K562 (cell line): ENCODE data around the gene NCOR2. TPM values are rescaled to one million over a fixed set of nuclear protein-coding genes. Genes with fewer than 3 reads are reported as not detected.
A peak's percentile ranks its signal among the peaks of the same experiment; 100 is the strongest.

Source experiments
- ATAC-seq: fragments of 200-7000 bp; cut with Tn5 transposase; 3 replicates; pipeline ENCODE4 v1.9.1; 2020; ENCODE audit warnings: moderate library complexity
- BruUV-seq: library from RNA; stranded (reverse); fragments of 400-500 nt; replicated peaks from 2 replicates; lab custom pipeline; 2021; lab: Mats Ljungman, UMichigan
- CTCF ChIA-PET: fragments of 300-600 bp; formaldehyde crosslinking; extraction: SDS; loops from one replicate; lab custom pipeline; 2021; ENCODE audit warnings: low intra/inter-chr PET ratio; lab: Yijun Ruan, JAX
- POLR2A ChIA-PET: fragments of 300-600, 350-650 bp; sonication (Branson Sonifier 250); formaldehyde crosslinking; extraction: SDS; loops from one replicate; lab custom pipeline; 2021; ENCODE audit warnings: antibody characterized with exemption, inconsistent platforms; lab: Yijun Ruan, JAX
- DNase-seq, 4 experiments: peaks; one replicate each; pipeline versions ENCODE4 v3.0.0 to v3.0.0-alpha.2; 2011 to 2018; ENCODE audit warnings: low spot score in 3 of 4, mixed read lengths in 3 of 4; ENCODE audit errors: extremely low read depth in 1 of 4
- FAIRE-seq: peaks from 2 replicates; lab custom pipeline; 2011; peaks lifted over from hg19 to GRCh38; lab: Jason Lieb, UNC
- H2AFZ ChIP-seq: 2 replicates; pipeline ENCODE4 v1.6.0; 2011; ENCODE audit warnings: low read depth, low read length, control low read depth, inconsistent platforms
- H3K27ac ChIP-seq: fragments of 200-600 bp; 3 replicates; pipeline ENCODE4 v1.8.0; 2011; ENCODE audit warnings: low read depth, mild to moderate bottlenecking, control low read depth, inconsistent platforms, low read length, moderate library complexity, mixed read lengths; ENCODE audit errors: extremely low read depth
- H3K27me3 ChIP-seq, 2 experiments: fragments of 300-600 bp in 1 of 2; 2 replicates in 1 of 2; 3 replicates in 1 of 2; pipeline versions ENCODE4 v1.6.0 to v1.8.0; 2011; ENCODE audit warnings: inconsistent platforms in 2 of 2, low read length in 2 of 2, mild to moderate bottlenecking in 1 of 2, mixed read lengths in 1 of 2, moderate library complexity in 1 of 2; ENCODE audit not compliant: control insufficient read depth in 2 of 2, insufficient read depth in 2 of 2
- H3K36me3 ChIP-seq: fragments of 300-600 bp; 3 replicates; pipeline ENCODE4 v1.8.0; 2011; ENCODE audit warnings: mild to moderate bottlenecking, low read length, inconsistent platforms; ENCODE audit not compliant: control insufficient read depth, insufficient read depth
- H3K4me1 ChIP-seq, 2 experiments: fragments of 200-600 bp in 1 of 2; replicated peaks in 1 of 2; 2 replicates in 1 of 2; 3 replicates in 1 of 2; pipeline versions ENCODE4 v1.5.1 to v1.8.0; 2011; ENCODE audit warnings: inconsistent platforms in 2 of 2, low read length in 2 of 2, mild to moderate bottlenecking in 1 of 2, mixed read lengths in 1 of 2, moderate library complexity in 1 of 2; ENCODE audit not compliant: control insufficient read depth in 2 of 2, insufficient read depth in 2 of 2
- H3K4me2 ChIP-seq: 2 replicates; pipeline ENCODE4 v1.6.1; 2011; ENCODE audit warnings: low read length, control low read depth, inconsistent platforms, mixed read lengths; ENCODE audit not compliant: insufficient read depth
- H3K4me3 ChIP-seq: fragments of 200-600 bp; sonication (generic), shearing (Covaris generic); 2 replicates; pipeline ENCODE4 v1.5.1; 2016; ENCODE audit warnings: control low read depth, inconsistent platforms
- H3K79me2 ChIP-seq: fragments of 200-600 bp; 3 replicates; pipeline ENCODE4 v1.8.0; 2011; ENCODE audit warnings: low read length, inconsistent platforms; ENCODE audit not compliant: control insufficient read depth, insufficient read depth
- H3K9ac ChIP-seq, 2 experiments: 2 replicates each; pipeline versions ENCODE4 v1.6.0 to v1.6.1; 2011; ENCODE audit warnings: low read depth in 2 of 2, low read length in 2 of 2, control low read depth in 1 of 2, inconsistent platforms in 1 of 2, mild to moderate bottlenecking in 1 of 2, mixed read lengths in 1 of 2; ENCODE audit not compliant: insufficient read depth in 1 of 2
- H3K9me1 ChIP-seq: one replicate; pipeline ENCODE4 v1.6.0; 2011; ENCODE audit warnings: inconsistent platforms, mild to moderate bottlenecking, low read length, moderate library complexity; ENCODE audit not compliant: control insufficient read depth, insufficient read depth
- H3K9me3 ChIP-seq: replicated peaks from 2 replicates; pipeline ENCODE4 v1.5.1; 2011; ENCODE audit warnings: low read depth, low read length, inconsistent platforms; ENCODE audit not compliant: control insufficient read depth, insufficient read depth
- H4K20me1 ChIP-seq: replicated peaks from 2 replicates; pipeline ENCODE4 v1.6.1; 2011; ENCODE audit warnings: low read length, inconsistent platforms, mixed read lengths; ENCODE audit not compliant: control insufficient read depth, insufficient read depth
- CHCHD3 ChIP-seq: fragments of 250-450 bp; sonication (Bioruptor Pico); IDR thresholded peaks from 2 replicates; pipeline ENCODE4 v2.1.2; 2022; ENCODE audit warnings: mild to moderate bottlenecking
- COPS2 ChIP-seq: fragments of 450-650 bp; conservative IDR thresholded peaks from 2 replicates; pipeline ENCODE4 v1.6.1; 2016; ENCODE audit warnings: mild to moderate bottlenecking, moderate library complexity
- HINFP ChIP-seq: fragments of 450-650 bp; conservative IDR thresholded peaks from 2 replicates; pipeline ENCODE4 v1.6.1; 2016; ENCODE audit warnings: missing genetic modification characterization, low read depth, mild to moderate bottlenecking, control low read depth, missing compliant biosample characterization
- MYC ChIP-seq, 2 experiments: fragments of 250-450 bp in 1 of 2; sonication (Bioruptor Pico) in 1 of 2; IDR thresholded peaks; 2 replicates each; pipeline versions ENCODE4 v1.5.1 to v1.6.1; 2012 to 2021; ENCODE audit warnings: low read depth in 2 of 2, borderline replicate concordance in 1 of 2, improper control_type of control experiment in 1 of 2, low read length in 1 of 2, mild to moderate bottlenecking in 1 of 2, moderate library complexity in 1 of 2
- SIX5 ChIP-seq, 2 experiments: IDR thresholded peaks; 2 replicates each; pipeline ENCODE4 v1.6.1; 2011; ENCODE audit warnings: low read length in 2 of 2, borderline replicate concordance in 1 of 2, low read depth in 1 of 2, mild to moderate bottlenecking in 1 of 2, moderate library complexity in 1 of 2; ENCODE audit not compliant: insufficient read depth in 1 of 2
- ZNF518B ChIP-seq: fragments of 250-450 bp; sonication (Bioruptor Pico); IDR thresholded peaks from 2 replicates; pipeline ENCODE4 v1.5.0; 2021; ENCODE audit warnings: mild to moderate bottlenecking, moderate library complexity
- WGBS: fragments of 100-300 bp; shearing (Covaris generic); methylation state at CpG from one replicate; pipeline ENCODE4 v1.1.6; 2016; ENCODE audit warnings: low coverage, mixed read lengths; ENCODE audit not compliant: insufficient coverage; ENCODE audit errors: missing lambda C conversion rate; 5-methylcytosine and 5-hydroxymethylcytosine counted together
- in situ Hi-C: fragments of 300-500 bp; cut with MboI; formaldehyde crosslinking; loops from 4 replicates; pipeline ENCODE4 v1.15.0; 2018; ENCODE audit warnings: inconsistent platforms, mixed read lengths
- intact Hi-C: fragments of 100-400 bp; cut with micrococcal nuclease; formaldehyde crosslinking; loops from 2 replicates; pipeline ENCODE4 v1.14.2; 2022
- polyA plus RNA-seq, 8 experiments: library from polyadenylated mRNA; depleted of rRNA in 4 of 8; stranded (reverse) in 5 of 8; unstranded in 3 of 8; fragments of >200 nt; fragmentation: Nextera tagmentation in 2 of 8; fragmentation: Illumina TruSeq in 1 of 8; extraction: Ambion mirVana in 2 of 8; extraction: Trizol in 1 of 8; gene quantifications; 2 replicates each; pipeline versions ENCODE4 v1.2.1 to v1.2.3, GENCODE V29; 2011 to 2014; ENCODE audit warnings: inconsistent platforms in 1 of 8, missing spikeins in 1 of 8
- total RNA-seq, 7 experiments: library from RNA; depleted of rRNA in 6 of 7; stranded (reverse); fragments of >200 nt in 6 of 7; fragmentation: Illumina TruSeq in 2 of 7; extraction: Trizol in 2 of 7; gene quantifications; 2 replicates each; pipeline versions ENCODE4 v1.2.1 to v1.2.3, GENCODE V29; 2011 to 2021; ENCODE audit warnings: low replicate concordance in 1 of 7
- TF ChIP-seq, protein P1 (sequence below), 2 experiments: fragments of 250-450 bp in 1 of 2; fragments of 450-650 bp in 1 of 2; sonication (Bioruptor Pico) in 1 of 2; IDR thresholded peaks; 2 replicates each; pipeline versions ENCODE4 v1.6.1 to v1.8.0; 2016 to 2021; ENCODE audit warnings: mild to moderate bottlenecking in 2 of 2, moderate library complexity in 2 of 2, missing compliant biosample characterization in 1 of 2, missing genetic modification characterization in 1 of 2
- TF ChIP-seq, protein P2 (sequence below), 2 experiments: IDR thresholded peaks; 2 replicates each; pipeline ENCODE4 v1.6.1; 2012; ENCODE audit warnings: improper control_type of control experiment in 2 of 2, low read depth in 2 of 2, low read length in 2 of 2, borderline replicate concordance in 1 of 2

NCOR2 gene
- total and polyA plus RNA-seq, 9 of the 15 experiments (the other 6 are each of a cell fraction or from before 2014, with no cell fraction given) = 0.18 to 126 (median 8.4) TPM

GRCh38 chr12:124616394-124617221 lies 49.2 kb upstream of the NCOR2 start:
- ChIA-PET POLR2A (interaction anchor here (0.7 to 2.1 kb wide), 4 partner anchors 10 to 44 kb away, joined by 3 to 5 read pairs (median 3); no protein-coding TSS in a partner anchor), CTCF (no interaction called here)
- no peaks in the 10 kb centered on the region; the same call in 1 of the 2 replicates for H3K9me3 ChIP-seq
- H3K27me3 ChIP-seq = peaks cover 20 to 39% of the 10 kb centered on the region in 2 experiments
- no peaks in the 10 kb centered on the region for H3K36me3 ChIP-seq
- H3K9me1 ChIP-seq = no peaks in the 10 kb centered on the region
- no TSS peak for BruUV-seq
- 21% methylated on average over 17 of the region's 20 CpGs for WGBS
- no peak overlapping the region for H3K4me2 ChIP-seq
- no peak overlapping the region for H3K27ac ChIP-seq
- no peaks in the 10 kb centered on the region for H4K20me1 ChIP-seq
- no peak for DNase-seq
- peaks cover 0 to 13% of the 10 kb centered on the region in 2 experiments; a peak in 2 of 5 replicates for H3K4me1 ChIP-seq
- intact Hi-C loops (no loop called here), in situ Hi-C loops (no loop called here)
- H3K79me2 ChIP-seq = no peaks in the 10 kb centered on the region
- ATAC-seq = peak; percentile 34; the same call in 2 of the 3 replicates
- no peak for FAIRE-seq
- H2AFZ ChIP-seq = no peak overlapping the region
- no peak overlapping the region for H3K4me3 ChIP-seq
- no peak overlapping the region; a peak in 1 of 4 replicates for H3K9ac ChIP-seq
- 0 out of 2 replicates have a peak, but pooled peaks have one; percentile 44 for TF ChIP-seq HINFP (tag)
- TF ChIP-seq CHCHD3 (CRISPR knock-in tag) = no peak
- TF ChIP-seq, protein P1, sequence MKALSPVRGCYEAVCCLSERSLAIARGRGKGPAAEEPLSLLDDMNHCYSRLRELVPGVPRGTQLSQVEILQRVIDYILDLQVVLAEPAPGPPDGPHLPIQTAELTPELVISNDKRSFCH (CRISPR knock-in tag; IDR thresholded peaks at IDR 0.05) = no peak
- TF ChIP-seq, protein P1 (tag; IDR thresholded peaks at IDR 0.05) = peak; percentile 88
- TF ChIP-seq COPS2 = no peak
- no peak for TF ChIP-seq ZNF518B (CRISPR knock-in tag)
- TF ChIP-seq SIX5 (IDR thresholded peaks at IDR 0.05; ENCODE audit: borderline replicate concordance in 1 of 2, insufficient read depth in 1 of 2, low read depth in 1 of 2, low read length in 2 of 2) = no peak
- no peak for TF ChIP-seq MYC (IDR thresholded peaks at IDR 0.05; ENCODE audit: low read depth, low read length)
- no peak for TF ChIP-seq MYC (CRISPR knock-in tag; IDR thresholded peaks at IDR 0.05; ENCODE audit: borderline replicate concordance, low read depth)
- TF ChIP-seq, protein P2, sequence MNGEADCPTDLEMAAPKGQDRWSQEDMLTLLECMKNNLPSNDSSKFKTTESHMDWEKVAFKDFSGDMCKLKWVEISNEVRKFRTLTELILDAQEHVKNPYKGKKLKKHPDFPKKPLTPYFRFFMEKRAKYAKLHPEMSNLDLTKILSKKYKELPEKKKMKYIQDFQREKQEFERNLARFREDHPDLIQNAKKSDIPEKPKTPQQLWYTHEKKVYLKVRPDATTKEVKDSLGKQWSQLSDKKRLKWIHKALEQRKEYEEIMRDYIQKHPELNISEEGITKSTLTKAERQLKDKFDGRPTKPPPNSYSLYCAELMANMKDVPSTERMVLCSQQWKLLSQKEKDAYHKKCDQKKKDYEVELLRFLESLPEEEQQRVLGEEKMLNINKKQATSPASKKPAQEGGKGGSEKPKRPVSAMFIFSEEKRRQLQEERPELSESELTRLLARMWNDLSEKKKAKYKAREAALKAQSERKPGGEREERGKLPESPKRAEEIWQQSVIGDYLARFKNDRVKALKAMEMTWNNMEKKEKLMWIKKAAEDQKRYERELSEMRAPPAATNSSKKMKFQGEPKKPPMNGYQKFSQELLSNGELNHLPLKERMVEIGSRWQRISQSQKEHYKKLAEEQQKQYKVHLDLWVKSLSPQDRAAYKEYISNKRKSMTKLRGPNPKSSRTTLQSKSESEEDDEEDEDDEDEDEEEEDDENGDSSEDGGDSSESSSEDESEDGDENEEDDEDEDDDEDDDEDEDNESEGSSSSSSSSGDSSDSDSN (IDR thresholded peaks at IDR 0.05; ENCODE audit: borderline replicate concordance in 1 of 2, low read depth in 2 of 2, low read length in 2 of 2) = no peak
